Occipital lobe (tissue), 2 donors: ENCODE data around the gene IFITM2. TPM values are rescaled to one million over a fixed set of nuclear protein-coding genes. Genes with fewer than 3 reads are reported as not detected.
"Not testable (repeated sequence)": the region's sequence is repeated elsewhere in the genome, so short reads cannot be mapped to it uniquely, and the experiment has no call there.

Experiments used
- DNase-seq: peaks from one replicate; lab custom pipeline; 2025; lab: John Stamatoyannopoulos, UW
- total RNA-seq: library from RNA; depleted of rRNA; stranded (reverse); fragments of >200 nt; gene quantifications from one replicate; pipeline ENCODE4 v1.2.3, GENCODE V29; 2014

Gene IFITM2
- total RNA-seq, 1 donor from 2014 or later: 1.6 TPM

DNA sequence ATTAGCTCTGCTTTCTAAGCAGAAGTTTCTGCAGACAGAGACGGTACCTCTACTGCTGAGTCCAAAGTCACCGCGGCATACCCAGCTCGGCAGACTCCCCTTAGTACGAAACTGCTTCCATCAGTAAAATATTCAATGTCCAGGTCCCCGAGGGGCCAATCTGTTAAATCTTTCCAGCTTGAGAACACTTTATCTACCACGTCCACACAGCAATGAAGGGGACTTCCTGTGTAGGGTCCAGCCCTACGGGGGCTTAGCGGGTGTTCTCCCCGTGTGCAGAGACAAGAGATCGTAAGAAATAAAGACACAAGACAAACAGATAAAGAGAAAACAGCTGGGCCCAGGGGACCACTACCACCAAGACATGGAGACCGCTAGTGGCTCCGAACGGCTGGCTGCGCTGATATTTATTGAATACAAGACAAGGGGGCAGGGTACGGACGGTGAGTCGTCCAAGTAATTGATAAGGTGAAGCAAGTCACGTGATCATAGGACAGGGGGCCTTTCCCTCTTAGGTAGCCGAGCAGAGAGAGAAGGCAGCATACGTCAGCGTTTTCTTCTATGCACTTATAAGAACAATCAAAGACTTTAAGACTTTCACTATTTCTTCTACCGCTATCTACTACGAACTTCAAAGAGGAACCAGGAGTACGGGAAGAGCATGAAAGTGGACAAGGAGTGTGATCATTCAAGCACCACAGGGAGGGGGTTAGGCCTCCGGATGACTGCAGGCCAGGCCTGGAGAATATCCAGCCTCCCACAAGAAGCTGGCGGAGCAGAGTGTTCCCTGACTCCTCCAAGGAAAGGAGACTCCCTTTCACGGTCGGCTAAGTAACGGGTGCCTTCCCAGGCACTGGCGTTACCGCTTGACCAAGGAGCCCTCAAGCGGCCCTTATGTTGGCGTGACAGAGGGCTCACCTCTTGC is 17.2 kb downstream of the IFITM2 start:
- DNase-seq: not testable (repeated sequence)

GRCh38 chr11:325796-326591 is 18.4 kb downstream of the IFITM2 start:
- no peak for DNase-seq

- DNase-seq: no peak
These were observed 18.9 kb downstream of the IFITM2 start for GRCh38 chr11:326592-326841.

DNA sequence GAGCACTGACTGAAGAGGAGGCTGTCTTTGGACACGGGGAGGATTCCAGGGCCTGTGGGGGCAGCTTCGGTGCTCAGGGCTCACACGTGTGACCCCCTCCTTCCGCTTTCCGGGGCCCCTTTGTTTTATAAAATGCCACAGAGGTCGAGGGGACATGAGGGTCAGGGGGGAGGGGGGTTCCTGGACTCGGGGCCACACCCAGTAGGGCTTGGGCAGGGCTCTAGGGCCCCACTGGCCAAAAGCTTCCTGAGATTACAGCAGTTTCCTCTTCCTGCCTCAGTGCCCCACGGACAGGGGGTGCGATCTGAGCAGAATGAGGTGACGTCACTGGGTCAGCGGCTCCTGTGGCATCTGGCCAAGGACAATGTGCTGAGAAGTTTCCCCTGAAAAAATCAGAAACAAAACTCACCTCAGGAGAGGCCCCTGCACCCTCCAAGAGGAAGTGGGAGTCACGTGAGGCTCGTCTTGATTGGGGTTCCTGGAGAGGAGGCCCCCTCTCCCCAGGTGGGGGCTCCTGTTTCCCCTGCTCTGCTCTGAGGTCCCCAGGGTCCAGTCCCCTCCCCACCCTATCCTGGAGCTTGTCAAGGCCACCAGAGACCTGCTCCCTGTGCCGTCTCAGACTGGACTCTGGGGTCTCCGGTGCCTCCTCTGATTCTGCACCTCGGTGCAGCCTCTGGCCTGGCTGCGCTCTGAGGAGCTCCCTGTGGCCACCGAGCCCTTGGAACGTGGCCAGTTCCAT is 19.4 kb downstream of the IFITM2 start:
- no peak for DNase-seq

- DNase-seq: no peak
These were observed 19.9 kb downstream of the IFITM2 start for GRCh38 chr11:327581-327923.

- no peak for DNase-seq
These were observed 20.4 kb downstream of the IFITM2 start for GRCh38 chr11:328012-328411.

DNA sequence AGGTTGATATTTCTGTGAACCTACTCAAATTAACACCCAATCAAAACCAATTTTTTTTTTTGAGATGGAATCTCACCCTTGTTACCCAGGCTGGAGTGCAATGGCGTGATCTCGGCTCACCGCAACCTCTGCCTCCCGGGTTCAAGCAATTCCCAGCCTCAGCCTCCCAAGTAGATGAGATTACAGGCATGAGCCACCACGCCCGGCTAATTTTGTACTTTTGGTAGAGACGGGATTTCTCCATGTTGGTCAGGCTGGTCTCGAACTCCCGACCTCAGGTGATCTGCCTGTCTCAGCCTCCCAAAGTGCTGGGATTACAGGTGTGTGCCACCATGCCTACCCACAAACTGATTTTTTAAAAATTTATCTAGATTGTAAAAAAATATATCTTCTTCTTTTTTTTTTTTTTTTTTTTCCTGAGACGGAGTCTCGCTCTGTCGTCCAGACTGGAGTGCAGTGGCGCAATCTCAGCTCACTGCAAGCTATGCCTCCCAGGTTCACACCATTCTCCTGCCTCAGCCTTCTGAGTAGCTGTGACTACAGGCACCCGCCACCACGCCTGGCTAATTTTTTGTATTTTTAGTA is 21.0 kb downstream of the IFITM2 start:
- DNase-seq: not testable (repeated sequence)

DNA sequence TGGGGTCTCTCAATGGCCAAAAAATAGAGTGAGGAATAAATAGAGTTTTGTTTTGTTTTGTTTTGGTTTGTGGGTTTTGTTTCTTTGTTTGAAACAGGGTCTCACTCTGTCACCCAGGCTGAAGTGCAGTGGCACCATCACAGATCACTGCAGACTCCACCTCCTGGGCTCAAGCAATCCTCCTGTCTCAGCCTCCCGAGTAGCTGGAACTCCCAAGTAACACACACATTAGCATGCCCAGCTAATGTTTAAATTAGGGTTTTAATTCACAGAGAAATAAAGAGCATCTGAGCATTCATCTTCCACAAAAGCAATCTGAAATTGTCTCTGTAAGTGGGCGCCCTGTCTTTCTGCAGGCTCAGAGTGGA is 22.3 kb downstream of the IFITM2 start:
- DNase-seq: no peak

- no peak for DNase-seq
These were observed 22.7 kb downstream of the IFITM2 start for GRCh38 chr11:330307-330693.

DNA sequence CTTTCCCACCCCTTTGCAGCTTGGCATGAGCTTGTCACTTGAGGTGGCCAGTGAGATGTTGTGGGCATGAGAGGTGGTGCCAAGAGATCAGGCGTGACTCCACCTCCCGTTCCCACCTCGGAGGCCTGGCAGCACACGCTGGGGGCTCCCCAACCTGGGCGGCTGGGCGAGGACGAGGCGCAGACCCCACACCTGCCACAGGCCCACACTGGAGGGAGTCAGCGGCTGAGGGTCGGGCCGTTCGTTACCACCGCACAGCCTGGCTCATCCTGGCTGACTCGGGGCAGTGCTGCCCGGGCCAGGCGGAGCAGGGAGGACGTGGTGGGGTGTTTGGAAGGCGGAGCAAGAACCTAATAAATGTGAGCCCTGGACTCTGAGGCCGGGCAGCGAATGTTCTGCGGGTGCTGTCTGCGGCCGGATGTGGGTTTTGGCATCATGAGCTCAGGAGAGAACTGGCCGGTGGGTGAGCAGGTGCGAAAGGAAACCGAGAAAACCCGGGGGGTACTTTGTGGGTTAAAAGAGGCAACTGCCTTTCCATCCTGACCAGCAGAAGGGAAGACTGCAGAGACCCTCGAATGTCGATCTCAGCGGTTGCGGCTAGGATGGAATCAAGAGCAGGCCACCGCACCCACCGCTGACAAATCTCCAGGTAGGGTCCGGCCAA is 23.2 kb downstream of the IFITM2 start:
- no peak for DNase-seq

- DNase-seq: no peak
These were observed 23.9 kb downstream of the IFITM2 start for GRCh38 chr11:331358-332060.

GRCh38 chr11:332651-333480 is 25.2 kb downstream of the IFITM2 start:
- DNase-seq: no peak

DNA sequence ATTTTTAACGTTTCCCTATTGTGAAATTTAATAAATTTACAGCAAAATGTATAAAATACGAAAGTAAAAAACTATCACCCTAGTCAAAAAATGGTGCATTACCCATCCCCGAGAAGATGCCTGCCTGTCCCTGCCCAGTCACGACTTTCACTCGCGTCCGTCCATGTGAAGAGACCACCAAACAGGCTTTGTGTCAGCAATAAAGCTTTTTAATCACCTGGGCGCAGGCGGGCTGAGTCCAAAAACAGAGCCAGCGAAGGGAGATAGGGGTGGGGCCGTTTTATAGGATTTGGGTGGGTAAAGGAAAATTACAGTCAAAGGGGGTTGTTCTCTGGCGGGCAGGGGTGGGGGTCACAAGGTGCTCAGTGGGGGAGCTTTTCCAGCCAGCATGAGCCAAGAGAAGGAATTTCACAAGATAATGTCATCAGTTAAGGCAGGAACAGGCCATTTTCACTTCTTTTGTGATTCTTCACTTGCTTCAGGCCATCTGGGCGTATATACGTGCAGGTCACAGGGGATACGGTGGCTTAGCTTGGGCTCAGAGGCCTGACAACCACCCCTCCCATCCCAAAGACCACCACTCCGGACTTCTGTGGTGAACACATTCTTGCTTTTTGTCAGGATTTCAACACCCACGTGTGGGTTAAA is 26.1 kb downstream of the IFITM2 start:
- not testable (repeated sequence) for DNase-seq

- no peak for DNase-seq
These were observed 26.8 kb downstream of the IFITM2 start for GRCh38 chr11:334264-334994.

DNA sequence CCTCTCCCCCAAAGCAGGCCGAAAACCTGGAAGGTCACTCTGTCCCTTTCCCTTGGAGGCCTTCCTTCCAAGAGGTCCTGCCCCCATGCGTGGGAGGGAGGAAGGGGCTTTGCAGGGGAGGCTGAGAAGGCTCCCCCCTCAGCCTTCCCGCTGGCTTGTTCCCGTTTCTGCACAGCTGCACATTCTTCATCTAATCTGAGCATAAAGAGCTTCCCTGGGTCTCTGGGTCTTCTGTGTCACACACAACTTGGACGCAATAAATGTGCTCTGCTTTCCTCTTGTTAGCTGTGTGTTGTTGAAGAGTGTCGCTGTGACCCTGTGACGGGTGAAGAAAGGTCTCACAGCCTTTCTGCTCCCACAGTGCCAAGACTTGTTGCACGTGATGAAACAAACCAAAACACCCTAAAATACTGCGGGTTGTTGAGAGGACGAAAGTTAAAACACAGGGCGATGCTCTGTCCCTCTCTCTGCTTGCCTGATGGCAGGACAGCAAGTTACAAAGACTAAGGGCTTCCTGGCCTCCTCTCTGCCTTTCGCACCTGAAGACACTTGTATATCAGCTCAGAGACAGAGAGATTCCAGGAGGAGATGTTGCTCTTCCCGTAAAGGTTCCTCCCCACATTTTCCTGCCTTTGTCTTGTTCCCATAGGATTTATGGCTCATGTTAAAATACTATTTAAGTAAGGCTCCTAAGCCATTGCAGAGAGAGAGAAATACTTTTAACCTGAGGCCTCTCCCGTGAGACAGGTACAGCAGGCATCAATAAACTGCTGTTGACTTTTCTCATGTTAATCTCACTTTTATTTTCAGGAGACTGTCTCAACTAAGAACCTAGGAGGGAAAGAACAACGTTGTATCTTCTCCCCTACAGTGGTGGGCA is 28.4 kb downstream of the IFITM2 start:
- DNase-seq: no peak

DNA sequence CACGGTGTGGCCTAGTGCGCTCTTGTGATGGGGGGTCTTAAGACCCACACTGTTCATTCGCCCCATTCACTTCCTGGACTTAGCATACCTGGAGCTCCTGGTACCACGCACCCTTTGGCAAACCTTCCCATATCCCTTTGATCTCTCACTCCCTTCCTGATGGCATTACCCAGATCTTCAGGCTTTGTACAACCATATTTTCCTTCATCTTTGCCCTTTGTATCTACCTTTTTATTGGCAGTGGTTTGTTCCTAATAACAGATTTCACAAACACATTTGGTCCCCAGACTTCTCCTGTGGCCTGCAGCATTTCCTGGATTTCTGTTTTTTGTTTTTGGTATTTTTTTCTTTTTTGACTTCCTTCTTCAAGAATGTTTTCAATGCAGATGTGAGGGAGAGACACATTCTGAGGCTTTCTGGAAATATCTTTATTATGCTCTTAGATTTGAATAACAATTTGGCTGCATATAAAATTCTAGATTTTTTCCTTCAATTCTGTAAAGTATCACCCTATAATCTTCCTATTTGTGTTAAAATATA is 29.1 kb downstream of the IFITM2 start:
- no peak for DNase-seq

GRCh38 chr11:337711-338110 is 30.1 kb downstream of the IFITM2 start:
- no peak for DNase-seq
